Measurements from ENCODE around the gene POU2F1. TPM values are rescaled to one million over a fixed set of nuclear protein-coding genes. Genes with fewer than 3 reads are reported as not detected.

Gene POU2F1
- total RNA-seq, 4 donors from 2014 or later, result 8.4 to 32.1 (median 17.5) TPM

DNA sequence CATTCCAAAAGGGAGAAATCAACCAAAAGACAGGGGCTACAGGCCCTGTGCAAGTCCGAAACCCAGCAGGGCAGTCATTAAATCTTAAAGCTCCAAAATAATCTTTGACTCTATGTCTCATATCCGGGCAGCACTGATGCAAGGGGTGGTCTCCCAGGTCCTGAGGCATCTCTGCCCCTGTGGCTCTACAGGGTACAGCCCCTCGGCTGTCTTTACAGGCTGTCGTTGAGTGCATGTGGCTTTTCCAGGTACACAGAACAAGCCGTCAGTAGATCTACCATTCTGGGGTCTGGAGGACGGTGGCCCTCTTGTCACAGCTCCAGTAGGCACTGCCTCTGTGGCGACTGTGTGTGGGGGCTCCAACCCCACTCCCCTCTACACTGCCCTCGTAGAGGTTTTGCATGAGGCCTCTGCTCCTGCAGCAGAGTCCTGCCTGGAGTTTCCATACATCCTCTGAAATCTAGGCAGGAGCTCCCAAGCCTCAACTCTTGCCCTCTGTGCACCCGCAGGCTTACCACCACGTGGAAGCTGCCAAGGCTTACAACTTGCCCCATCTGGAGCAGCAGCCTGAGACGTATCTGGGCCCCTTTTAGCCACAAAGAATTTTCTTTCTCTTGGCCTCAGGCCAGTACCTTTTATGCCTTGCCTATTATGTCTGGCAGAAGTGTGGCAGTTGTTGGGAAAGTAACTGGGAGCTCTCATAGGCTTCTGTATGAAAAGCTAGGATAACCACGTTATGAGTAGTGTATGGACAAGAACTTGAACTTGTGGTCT lies 52.5 kb downstream of the POU2F1 start:
- H3K4me3 ChIP-seq, result no peak overlapping the region
- H3K36me3 ChIP-seq, result no peaks in the 10 kb centered on the region
- TF ChIP-seq, protein P1, sequence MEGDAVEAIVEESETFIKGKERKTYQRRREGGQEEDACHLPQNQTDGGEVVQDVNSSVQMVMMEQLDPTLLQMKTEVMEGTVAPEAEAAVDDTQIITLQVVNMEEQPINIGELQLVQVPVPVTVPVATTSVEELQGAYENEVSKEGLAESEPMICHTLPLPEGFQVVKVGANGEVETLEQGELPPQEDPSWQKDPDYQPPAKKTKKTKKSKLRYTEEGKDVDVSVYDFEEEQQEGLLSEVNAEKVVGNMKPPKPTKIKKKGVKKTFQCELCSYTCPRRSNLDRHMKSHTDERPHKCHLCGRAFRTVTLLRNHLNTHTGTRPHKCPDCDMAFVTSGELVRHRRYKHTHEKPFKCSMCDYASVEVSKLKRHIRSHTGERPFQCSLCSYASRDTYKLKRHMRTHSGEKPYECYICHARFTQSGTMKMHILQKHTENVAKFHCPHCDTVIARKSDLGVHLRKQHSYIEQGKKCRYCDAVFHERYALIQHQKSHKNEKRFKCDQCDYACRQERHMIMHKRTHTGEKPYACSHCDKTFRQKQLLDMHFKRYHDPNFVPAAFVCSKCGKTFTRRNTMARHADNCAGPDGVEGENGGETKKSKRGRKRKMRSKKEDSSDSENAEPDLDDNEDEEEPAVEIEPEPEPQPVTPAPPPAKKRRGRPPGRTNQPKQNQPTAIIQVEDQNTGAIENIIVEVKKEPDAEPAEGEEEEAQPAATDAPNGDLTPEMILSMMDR (IDR thresholded peaks at IDR 0.05), result no peak
- TF ChIP-seq POLR2A (IDR thresholded peaks at IDR 0.05) (no peak), POLR2AphosphoS5 (IDR thresholded peaks at IDR 0.05) (no peak), EP300 (IDR thresholded peaks at IDR 0.05) (no peak)
- no peaks in the 10 kb centered on the region for H3K9me3 ChIP-seq
- H3K27me3 ChIP-seq, result no peaks in the 10 kb centered on the region
- 77% methylated on average over 12 of the region's 12 CpGs for WGBS
- peaks cover 21% of the 10 kb centered on the region for H3K4me1 ChIP-seq
- H3K27ac ChIP-seq, result no peak overlapping the region
- DNase-seq (ENCODE audit: low spot score in 2 of 2), result no peak

GRCh38 chr1:167274061-167274460 lies 53.4 kb downstream of the POU2F1 start:
- peaks cover 17% of the 10 kb centered on the region for H3K4me1 ChIP-seq
- no peaks in the 10 kb centered on the region for H3K36me3 ChIP-seq
- DNase-seq (ENCODE audit: low spot score in 2 of 2), result no peak
- no peaks in the 10 kb centered on the region for H3K9me3 ChIP-seq
- H3K27me3 ChIP-seq, result no peaks in the 10 kb centered on the region
- TF ChIP-seq POLR2AphosphoS5 (IDR thresholded peaks at IDR 0.05), result no peak
- TF ChIP-seq POLR2A (IDR thresholded peaks at IDR 0.05), result no peak
- no peak for TF ChIP-seq EP300 (IDR thresholded peaks at IDR 0.05)
- TF ChIP-seq, protein P1 (IDR thresholded peaks at IDR 0.05), result no peak
- WGBS, result 94% methylated on average over 1 of the region's 1 CpG
- H3K4me3 ChIP-seq, result no peak overlapping the region
- no peak overlapping the region for H3K27ac ChIP-seq

- Histone ChIP-seq H3K36me3 (no peaks in the 10 kb centered on the region), H3K4me1 (peaks cover 8% of the 10 kb centered on the region), H3K27me3 (no peaks in the 10 kb centered on the region), H3K9me3 (no peaks in the 10 kb centered on the region), H3K27ac (no peak overlapping the region), H3K4me3 (no peak overlapping the region)
- 88% methylated on average over 3 of the region's 3 CpGs for WGBS
- no peak for DNase-seq (ENCODE audit: low spot score in 2 of 2)
- TF ChIP-seq, protein P1 (IDR thresholded peaks at IDR 0.05), result no peak
- TF ChIP-seq EP300 (IDR thresholded peaks at IDR 0.05), result no peak
- no peak for TF ChIP-seq POLR2AphosphoS5 (IDR thresholded peaks at IDR 0.05)
- TF ChIP-seq POLR2A (IDR thresholded peaks at IDR 0.05), result no peak
Measured at GRCh38 chr1:167276969-167277368, 56.3 kb downstream of the POU2F1 start.

- Histone ChIP-seq H3K4me3 (no peak overlapping the region), H3K27ac (no peak overlapping the region), H3K4me1 (peaks cover 5% of the 10 kb centered on the region), H3K36me3 (no peaks in the 10 kb centered on the region), H3K27me3 (no peaks in the 10 kb centered on the region), H3K9me3 (no peaks in the 10 kb centered on the region)
- DNase-seq (ENCODE audit: low spot score in 2 of 2), result no peak
- WGBS, result 63% methylated on average over 5 of the region's 5 CpGs
- TF ChIP-seq, protein P1 (IDR thresholded peaks at IDR 0.05), result no peak
- TF ChIP-seq POLR2A (IDR thresholded peaks at IDR 0.05) (no peak), EP300 (IDR thresholded peaks at IDR 0.05) (no peak), POLR2AphosphoS5 (IDR thresholded peaks at IDR 0.05) (no peak)
Measured at GRCh38 chr1:167278497-167278896, 57.8 kb downstream of the POU2F1 start.

GRCh38 chr1:167280912-167281311 lies 60.2 kb downstream of the POU2F1 start:
- no peaks in the 10 kb centered on the region for H3K36me3 ChIP-seq
- TF ChIP-seq POLR2AphosphoS5 (IDR thresholded peaks at IDR 0.05) (no peak), POLR2A (IDR thresholded peaks at IDR 0.05) (no peak), EP300 (IDR thresholded peaks at IDR 0.05) (no peak)
- TF ChIP-seq, protein P1 (IDR thresholded peaks at IDR 0.05), result no peak
- WGBS, result 95% methylated on average over 3 of the region's 3 CpGs
- no peaks in the 10 kb centered on the region for H3K4me1 ChIP-seq
- DNase-seq (ENCODE audit: low spot score in 2 of 2), result no peak
- H3K9me3 ChIP-seq, result no peaks in the 10 kb centered on the region
- H3K4me3 ChIP-seq, result no peak overlapping the region
- no peaks in the 10 kb centered on the region for H3K27me3 ChIP-seq
- no peak overlapping the region for H3K27ac ChIP-seq

Measured in suprapubic skin (tissue), 4 donors.